Activated CD4-positive, alpha-beta T cell treated with anti-CD3 and anti-CD28 coated beads, Interleukin-2, amount 10 ng/mL, durations not matched to agents 7 days and 5 days (primary cell): ENCODE results near the gene FN3KRP. TPM values are rescaled to one million over a fixed set of nuclear protein-coding genes. Genes with fewer than 3 reads are reported as not detected.
"Not testable (repeated sequence)": the region's sequence is repeated elsewhere in the genome, so short reads cannot be mapped to it uniquely, and the experiment has no call there.

ENCODE experiments used
- CTCF ChIA-PET: fragments of 350-600 bp; sonication (Branson Sonifier 250); formaldehyde crosslinking; loops from one replicate; lab custom pipeline; 2021; ENCODE audit warnings: antibody characterized with exemption; lab: Charles Lee
- POLR2A ChIA-PET: fragments of 350-600 bp; sonication (Branson Sonifier 250); formaldehyde crosslinking; loops from one replicate; lab custom pipeline; 2021; ENCODE audit warnings: antibody characterized with exemption; lab: Charles Lee
- DNase-seq: peaks from one replicate; pipeline ENCODE4 v3.0.0-alpha.2; 2020
- H3K27ac Mint-ChIP-seq: one replicate; pipeline ENCODE4 v1.8.0; 2021; ENCODE audit warnings: mild to moderate bottlenecking, moderate library complexity, mixed read lengths
- H3K27me3 Mint-ChIP-seq: one replicate; pipeline ENCODE4 v1.8.0; 2021; ENCODE audit warnings: mixed read lengths
- H3K36me3 Mint-ChIP-seq: one replicate; pipeline ENCODE4 v1.8.0; 2021; ENCODE audit warnings: low read depth, mixed read lengths
- H3K4me1 Mint-ChIP-seq: one replicate; pipeline ENCODE4 v1.8.0; 2021; ENCODE audit warnings: mixed read lengths
- H3K4me3 Mint-ChIP-seq: one replicate; pipeline ENCODE4 v1.8.0; 2021; ENCODE audit warnings: mild to moderate bottlenecking, moderate library complexity, mixed read lengths
- H3K9me3 Mint-ChIP-seq: one replicate; pipeline ENCODE4 v1.8.0; 2021; ENCODE audit warnings: mixed read lengths
- microRNA-seq: library from miRNA; unstranded; fragments of <30 nt; microRNA quantifications from one replicate; pipeline ENCODE4 v1.2.0, GENCODE V29; 2021; ENCODE audit warnings: borderline microRNAs expressed, borderline replicate concordance
- total RNA-seq, 2 experiments: library from RNA; stranded (reverse); gene quantifications; one replicate each; pipeline ENCODE4 v1.2.3, GENCODE V29; 2021

FN3KRP gene
- total RNA-seq, 2 experiments from 2014 or later, result 37.8 to 40.9 TPM

DNA sequence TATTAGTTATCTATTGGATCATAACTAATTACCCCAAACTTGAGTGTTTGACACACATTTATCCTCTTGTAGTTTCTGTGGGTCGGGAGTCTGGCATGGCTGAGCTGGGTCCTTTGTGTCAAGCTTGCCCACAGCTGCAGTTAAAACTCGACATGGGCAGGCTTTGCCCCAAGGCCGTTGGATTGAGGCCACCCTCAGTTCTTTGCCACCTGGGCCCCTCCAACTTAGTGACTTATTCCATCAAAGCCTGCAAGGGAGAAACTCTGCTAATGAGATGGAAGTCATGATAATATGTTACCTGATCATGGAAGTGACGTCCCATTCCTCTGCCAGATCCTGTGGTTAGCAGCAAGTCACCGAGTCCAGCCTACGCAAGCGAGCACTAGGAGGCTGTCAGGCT lies 52.5 kb downstream of the FN3KRP start:
- Mint-ChIP-seq H3K27me3 (no peaks in the 10 kb centered on the region), H3K36me3 (peaks cover 31% of the 10 kb centered on the region), H3K27ac (no peak overlapping the region), H3K4me1 (peaks cover 18% of the 10 kb centered on the region), H3K4me3 (no peak overlapping the region), H3K9me3 (no peaks in the 10 kb centered on the region)
- DNase-seq, result no peak
- ChIA-PET CTCF (interaction anchor here (0.7 to 1.2 kb wide), 2 partner anchors 12 to 374 kb away, joined by 3 to 6 read pairs; no protein-coding TSS in a partner anchor), POLR2A (no interaction called here)

DNA sequence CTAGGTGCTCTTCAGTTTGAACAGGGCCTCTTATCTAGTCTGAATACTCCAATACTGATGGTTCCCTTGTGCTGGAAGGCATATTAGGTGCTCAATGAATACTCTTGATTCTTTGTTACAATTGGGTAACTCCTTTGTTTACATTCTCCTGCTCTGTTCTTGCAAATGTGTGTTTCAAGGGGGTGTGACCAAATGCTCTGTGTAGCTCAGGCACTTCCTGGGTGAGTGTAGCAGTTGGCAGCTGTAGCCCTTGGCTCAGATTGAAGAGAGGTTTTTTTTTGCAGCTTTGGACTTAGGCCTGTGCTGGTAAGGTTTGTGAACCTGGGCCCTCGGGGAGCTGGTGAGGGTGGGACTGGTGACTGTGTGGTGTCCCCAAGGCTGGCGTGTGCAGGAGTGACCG lies 55.5 kb downstream of the FN3KRP start:
- Mint-ChIP-seq H3K4me1 (peaks cover 23% of the 10 kb centered on the region), H3K27ac (no peak overlapping the region), H3K9me3 (no peaks in the 10 kb centered on the region), H3K27me3 (no peaks in the 10 kb centered on the region), H3K36me3 (peaks cover 28% of the 10 kb centered on the region), H3K4me3 (no peak overlapping the region)
- DNase-seq, result no peak
- CTCF ChIA-PET, result interaction anchor here (0.8 to 1.6 kb wide), 3 partner anchors 9 to 66 kb away, joined by 3 to 9 read pairs (median 4); no protein-coding TSS in a partner anchor
- POLR2A ChIA-PET, result no interaction called here

DNA sequence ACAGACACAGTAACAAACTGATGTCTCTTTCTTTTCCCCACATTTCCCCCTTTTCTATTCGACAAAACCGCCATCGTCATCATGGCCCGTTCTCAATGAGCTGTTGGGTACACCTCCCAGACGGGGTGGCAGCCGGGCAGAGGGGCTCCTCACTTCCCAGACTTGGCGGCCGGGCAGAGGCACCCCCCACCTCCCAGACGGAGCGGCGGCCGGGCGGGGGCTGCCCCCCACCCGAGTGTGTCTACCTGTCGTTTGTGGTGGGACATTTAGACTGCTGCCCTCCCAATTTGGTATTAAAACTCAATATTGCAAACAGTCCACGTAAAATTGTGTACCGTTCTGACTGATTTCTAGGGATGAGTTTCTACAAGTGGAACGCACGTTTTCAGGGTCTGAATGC lies 58.0 kb downstream of the FN3KRP start:
- H3K27me3 Mint-ChIP-seq, POLR2A ChIA-PET, H3K4me3 Mint-ChIP-seq, CTCF ChIA-PET, H3K9me3 Mint-ChIP-seq, H3K27ac Mint-ChIP-seq, DNase-seq: not testable (repeated sequence)
- peaks cover 12% of the 10 kb centered on the region for H3K36me3 Mint-ChIP-seq
- peaks cover 23% of the 10 kb centered on the region for H3K4me1 Mint-ChIP-seq

DNA sequence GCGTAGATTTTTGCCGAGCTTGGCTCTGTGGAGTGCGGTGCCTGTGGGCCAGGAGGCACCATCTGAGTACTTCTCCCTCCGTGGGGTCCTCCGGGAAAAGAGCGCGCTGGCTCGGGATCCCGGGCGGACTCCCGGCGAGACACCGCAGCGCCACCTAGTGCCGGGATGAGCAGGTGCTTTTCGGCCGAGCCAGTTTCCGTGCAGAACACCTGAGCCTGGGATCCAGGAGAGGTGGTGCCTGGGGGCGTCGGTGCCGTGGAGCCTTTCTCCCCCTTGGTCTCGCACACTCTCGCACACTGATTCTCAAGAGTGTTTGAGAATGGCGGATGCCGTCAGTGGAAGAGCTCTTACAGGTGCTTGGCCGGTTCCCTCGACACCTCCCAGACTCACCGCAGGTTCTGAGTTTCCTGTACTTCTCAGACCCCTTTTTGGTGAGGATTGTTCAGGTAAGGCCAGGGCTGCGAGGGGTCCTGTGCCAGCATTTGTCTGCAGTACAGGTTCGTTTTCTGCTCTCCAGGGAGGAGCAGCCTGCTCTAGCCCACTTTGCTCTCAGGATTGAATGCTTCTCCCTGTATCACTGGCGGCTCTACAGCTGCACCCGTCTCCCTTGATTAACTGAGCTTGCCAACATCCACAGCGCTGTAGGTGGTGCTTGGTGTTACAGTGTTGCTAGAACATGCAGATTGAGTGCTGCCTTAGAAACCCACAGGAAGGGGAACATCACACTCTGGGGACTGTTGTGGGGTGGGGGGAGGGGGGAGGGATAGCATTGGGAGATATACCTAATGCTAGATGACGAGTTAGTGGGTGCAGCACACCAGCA lies 58.7 kb downstream of the FN3KRP start:
- Mint-ChIP-seq H3K9me3 (no peaks in the 10 kb centered on the region), H3K36me3 (peaks cover 10% of the 10 kb centered on the region), H3K27ac (peak overlapping the region; percentile 60), H3K4me1 (peaks cover 23% of the 10 kb centered on the region), H3K4me3 (no peak overlapping the region), H3K27me3 (no peaks in the 10 kb centered on the region)
- ChIA-PET POLR2A (no interaction called here), CTCF (interaction anchor here (0.5 kb wide), 1 partner anchor 319 kb away, joined by 3 read pairs; no protein-coding TSS in a partner anchor)
- peak; percentile 42 for DNase-seq

DNA sequence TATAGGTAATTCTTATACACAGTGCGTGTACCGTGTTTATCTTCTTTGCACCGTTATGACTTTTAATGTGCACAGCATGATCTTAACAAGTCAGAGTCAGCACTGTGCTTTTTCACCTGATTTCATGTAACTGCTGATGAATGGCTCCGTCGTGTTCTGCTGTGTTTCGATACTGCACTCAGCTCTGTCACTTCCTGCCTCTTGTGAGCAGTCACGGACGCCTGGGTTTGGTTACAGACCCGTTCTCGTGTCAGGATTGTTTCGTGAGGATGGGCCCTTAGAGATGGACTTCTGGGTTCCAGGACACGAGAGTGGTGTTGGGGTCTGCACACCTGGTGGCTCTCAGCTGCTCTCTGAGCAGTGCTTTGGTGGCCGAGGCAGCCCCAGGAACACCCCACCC lies 59.9 kb downstream of the FN3KRP start:
- H3K9me3 Mint-ChIP-seq, result no peaks in the 10 kb centered on the region
- DNase-seq, result no peak
- ChIA-PET CTCF (interaction anchor here (1.1 kb wide), 1 partner anchor 108 kb away, joined by 3 read pairs; no protein-coding TSS in a partner anchor), POLR2A (no interaction called here)
- no peaks in the 10 kb centered on the region for H3K27me3 Mint-ChIP-seq
- no peak overlapping the region for H3K4me3 Mint-ChIP-seq
- H3K4me1 Mint-ChIP-seq, result peaks cover 23% of the 10 kb centered on the region
- H3K36me3 Mint-ChIP-seq, result peaks cover 10% of the 10 kb centered on the region
- no peak overlapping the region for H3K27ac Mint-ChIP-seq

Small RNAs within 50 kb of the gene (microRNA-seq; reads per million reads assigned to microRNA genes)
- not detected for gene MIR4525

Other genes starting within 250 kb of the FN3KRP start
- 10 to 100 TPM; 59.6 to 63.2 TPM for gene FOXK2, start 197.0 kb upstream of the FN3KRP start, total RNA-seq
- gene WDR45B, start 68.3 kb upstream of the FN3KRP start, total RNA-seq, result 10 to 100 TPM; 33.5 to 36.4 TPM
- 1 to 10 TPM; 1.7 to 2.2 TPM for gene RAB40B, start 18.0 kb upstream of the FN3KRP start, total RNA-seq
- gene FN3K, start 18.9 kb downstream of the FN3KRP start, total RNA-seq, result 1 to 10 TPM; 2.0 to 4.2 TPM
- 100 to 1,000 TPM; 155 to 157 TPM for gene TBCD, start 35.4 kb downstream of the FN3KRP start, total RNA-seq
- gene ZNF750, start 123.3 kb downstream of the FN3KRP start, total RNA-seq, result not detected